ENCODE data around the gene TMEM178B. TPM values are rescaled to one million over a fixed set of nuclear protein-coding genes. Genes with fewer than 3 reads are reported as not detected.

The TMEM178B gene
- total RNA-seq, 4 donors from 2014 or later: 0.15 to 1.2 (median 0.58) TPM

GRCh38 chr7:141359262-141359661 is 285.4 kb downstream of the TMEM178B start:
- intact Hi-C loops (cut with DNase I; ENCODE audit: low total_unique reads): no loop called here
- no peak for DNase-seq (ENCODE audit: low spot score in 2 of 2)
- H3K4me3 ChIP-seq (ENCODE audit: low read depth, poor library complexity, severe bottlenecking): no peak overlapping the region
- no peak for TF ChIP-seq POLR2A (IDR thresholded peaks at IDR 0.05)
- TF ChIP-seq, protein P1, sequence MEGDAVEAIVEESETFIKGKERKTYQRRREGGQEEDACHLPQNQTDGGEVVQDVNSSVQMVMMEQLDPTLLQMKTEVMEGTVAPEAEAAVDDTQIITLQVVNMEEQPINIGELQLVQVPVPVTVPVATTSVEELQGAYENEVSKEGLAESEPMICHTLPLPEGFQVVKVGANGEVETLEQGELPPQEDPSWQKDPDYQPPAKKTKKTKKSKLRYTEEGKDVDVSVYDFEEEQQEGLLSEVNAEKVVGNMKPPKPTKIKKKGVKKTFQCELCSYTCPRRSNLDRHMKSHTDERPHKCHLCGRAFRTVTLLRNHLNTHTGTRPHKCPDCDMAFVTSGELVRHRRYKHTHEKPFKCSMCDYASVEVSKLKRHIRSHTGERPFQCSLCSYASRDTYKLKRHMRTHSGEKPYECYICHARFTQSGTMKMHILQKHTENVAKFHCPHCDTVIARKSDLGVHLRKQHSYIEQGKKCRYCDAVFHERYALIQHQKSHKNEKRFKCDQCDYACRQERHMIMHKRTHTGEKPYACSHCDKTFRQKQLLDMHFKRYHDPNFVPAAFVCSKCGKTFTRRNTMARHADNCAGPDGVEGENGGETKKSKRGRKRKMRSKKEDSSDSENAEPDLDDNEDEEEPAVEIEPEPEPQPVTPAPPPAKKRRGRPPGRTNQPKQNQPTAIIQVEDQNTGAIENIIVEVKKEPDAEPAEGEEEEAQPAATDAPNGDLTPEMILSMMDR (IDR thresholded peaks at IDR 0.05): no peak
- 63 to 64% methylated on average over 3 of the region's 3 CpGs for WGBS, 2 donors

DNA sequence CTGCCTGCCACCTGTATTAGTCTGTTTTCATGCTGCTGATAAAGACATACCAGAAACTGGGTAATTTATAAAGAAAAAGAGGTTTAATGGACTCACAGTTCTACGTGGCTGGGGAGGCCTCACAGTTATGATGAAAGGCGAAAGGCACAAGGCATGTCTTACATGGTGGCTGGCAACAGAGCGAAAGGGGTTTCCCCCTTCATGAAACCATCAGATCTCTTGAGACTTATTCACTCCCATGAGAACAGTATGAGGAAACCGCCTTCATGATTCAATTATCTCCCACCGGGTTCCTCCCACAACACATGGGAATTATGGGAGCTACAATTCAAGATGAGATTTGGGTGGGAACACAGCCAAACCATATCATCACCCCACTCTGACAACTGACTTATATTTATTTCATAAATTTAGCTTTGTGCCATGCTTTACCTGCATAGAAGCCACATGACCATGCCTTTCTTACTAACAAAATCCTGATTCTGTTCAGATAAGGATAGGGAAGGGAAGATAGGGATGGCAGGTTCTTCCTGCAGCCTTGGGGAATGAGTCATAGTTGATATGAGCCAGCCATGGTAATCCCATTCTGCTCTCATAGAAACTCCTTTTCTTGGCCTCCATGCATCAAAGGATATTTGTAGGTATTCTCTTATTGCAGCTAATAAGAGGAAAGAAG is 286.0 kb downstream of the TMEM178B start:
- WGBS, 2 donors: 77 to 86% methylated on average over 5 of the region's 5 CpGs
- TF ChIP-seq POLR2A (IDR thresholded peaks at IDR 0.05): no peak
- TF ChIP-seq, protein P1 (IDR thresholded peaks at IDR 0.05): no peak
- intact Hi-C loops (cut with DNase I; ENCODE audit: low total_unique reads): no loop called here
- DNase-seq (ENCODE audit: low spot score in 2 of 2): no peak
- H3K4me3 ChIP-seq (ENCODE audit: low read depth, poor library complexity, severe bottlenecking): no peak overlapping the region

DNA sequence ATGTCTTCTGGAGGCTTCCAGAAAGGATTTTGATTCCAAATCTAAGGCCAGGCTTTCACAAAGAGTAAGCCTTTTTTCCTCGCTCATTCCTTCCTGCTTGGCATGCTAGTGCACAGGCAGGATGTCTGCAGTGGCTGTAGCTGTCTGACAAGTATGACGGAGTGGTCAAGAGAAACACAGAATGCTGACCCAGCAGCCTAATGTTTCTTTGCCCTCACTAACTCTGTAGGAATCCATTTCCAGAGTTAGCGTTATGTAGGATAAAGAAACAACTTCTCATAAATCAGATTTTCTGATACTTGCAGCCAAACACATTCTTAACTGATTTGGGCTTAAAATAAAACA is 286.5 kb downstream of the TMEM178B start:
- no peak overlapping the region for H3K4me3 ChIP-seq (ENCODE audit: low read depth, poor library complexity, severe bottlenecking)
- no peak for DNase-seq (ENCODE audit: low spot score in 2 of 2)
- TF ChIP-seq POLR2A (IDR thresholded peaks at IDR 0.05): no peak
- TF ChIP-seq, protein P1 (IDR thresholded peaks at IDR 0.05): no peak
- 76 to 88% methylated on average over 3 of the region's 3 CpGs for WGBS, 2 donors
- intact Hi-C loops (cut with DNase I; ENCODE audit: low total_unique reads): no loop called here

DNA sequence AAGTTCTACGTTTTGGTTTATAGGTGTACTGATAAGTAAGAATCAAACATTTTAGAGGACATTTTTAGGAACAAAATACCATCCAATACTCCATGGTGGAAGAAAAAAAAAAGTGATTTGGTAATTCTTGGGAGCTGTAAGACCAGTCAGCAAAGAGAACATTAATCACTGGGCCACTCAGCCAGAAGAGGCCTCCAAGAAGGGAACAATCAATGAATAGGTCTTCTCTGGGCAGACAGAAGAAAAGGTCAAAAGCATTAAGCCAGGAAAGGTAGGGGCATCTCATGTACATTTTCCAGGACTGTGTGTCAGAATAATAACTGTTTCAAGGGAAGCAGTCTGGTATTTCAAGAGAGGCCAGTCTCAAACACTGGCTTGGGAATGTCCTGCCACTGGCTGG is 286.9 kb downstream of the TMEM178B start:
- no peak for TF ChIP-seq POLR2A (IDR thresholded peaks at IDR 0.05)
- TF ChIP-seq, protein P1 (IDR thresholded peaks at IDR 0.05): no peak
- 49 to 58% methylated on average over 1 of the region's 1 CpG for WGBS, 2 donors
- intact Hi-C loops (cut with DNase I; ENCODE audit: low total_unique reads): no loop called here
- no peak for DNase-seq (ENCODE audit: low spot score in 2 of 2)
- no peak overlapping the region for H3K4me3 ChIP-seq (ENCODE audit: low read depth, poor library complexity, severe bottlenecking)

DNA sequence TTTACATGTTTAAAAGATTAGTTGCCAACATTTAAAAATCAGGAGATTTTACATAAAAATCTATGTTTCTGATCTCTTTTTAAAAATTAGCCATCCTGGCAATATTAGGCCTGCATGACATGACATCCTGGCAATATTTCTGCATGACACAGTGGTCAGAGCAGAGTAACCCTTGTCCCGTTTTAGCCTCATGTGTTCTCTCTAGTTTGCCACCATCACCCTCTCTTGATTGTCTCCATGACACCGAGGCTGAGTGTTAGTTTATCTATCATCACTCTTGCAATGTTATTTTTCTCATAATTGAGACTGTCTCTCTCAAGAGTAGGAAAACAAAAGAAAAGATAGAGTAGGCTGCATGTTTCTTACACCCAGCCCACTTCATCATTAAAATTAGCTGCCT is 287.6 kb downstream of the TMEM178B start:
- TF ChIP-seq POLR2A (IDR thresholded peaks at IDR 0.05): no peak
- TF ChIP-seq, protein P1 (IDR thresholded peaks at IDR 0.05): no peak
- no peak overlapping the region for H3K4me3 ChIP-seq (ENCODE audit: low read depth, poor library complexity, severe bottlenecking)
- 71 to 75% methylated on average over 2 of the region's 2 CpGs for WGBS, 2 donors
- intact Hi-C loops (cut with DNase I; ENCODE audit: low total_unique reads): no loop called here
- no peak for DNase-seq (ENCODE audit: low spot score in 2 of 2)

GRCh38 chr7:141361960-141362359 is 288.1 kb downstream of the TMEM178B start:
- intact Hi-C loops (cut with DNase I; ENCODE audit: low total_unique reads): no loop called here
- H3K4me3 ChIP-seq (ENCODE audit: low read depth, poor library complexity, severe bottlenecking): no peak overlapping the region
- TF ChIP-seq POLR2A (IDR thresholded peaks at IDR 0.05): no peak
- TF ChIP-seq, protein P1 (IDR thresholded peaks at IDR 0.05): no peak
- 77 to 86% methylated on average over 4 of the region's 4 CpGs for WGBS, 2 donors
- no peak for DNase-seq (ENCODE audit: low spot score in 2 of 2)

Measured in lower leg skin (tissue), 4 donors.